Stimulated activated CD4-positive, alpha-beta T cell treated with anti-CD3 and anti-CD28 coated beads, Interleukin-15, amount 100 ng/mL, for 24 hours (primary cell): ENCODE results near the gene ALDH1L2.

Source experiments
- DNase-seq: peaks from one replicate; pipeline ENCODE4 v3.0.0-alpha.2; 2020

ALDH1L2 gene

GRCh38 chr12:104975587-104976343, 108.5 kb downstream of the ALDH1L2 start:
- no peak for DNase-seq

GRCh38 chr12:104974626-104975290, 109.5 kb downstream of the ALDH1L2 start:
- DNase-seq: no peak

GRCh38 chr12:104973250-104973649, 111.0 kb downstream of the ALDH1L2 start:
- DNase-seq: no peak

- no peak for DNase-seq
Measured at GRCh38 chr12:104971306-104971705, 113.0 kb downstream of the ALDH1L2 start.
